RWPE1 (cell line): Measurements from ENCODE around the gene CERS6.

ENCODE experiments used
- CTCF ChIA-PET: fragments of 350-600 bp; sonication (Branson Sonifier 250); formaldehyde crosslinking; extraction: SDS; loops from one replicate; lab custom pipeline; 2021; lab: Yijun Ruan, JAX
- POLR2A ChIA-PET: fragments of 400-600 bp; formaldehyde crosslinking; extraction: SDS; loops from one replicate; lab custom pipeline; 2020; ENCODE audit warnings: antibody characterized with exemption; ENCODE audit not compliant: low non-redundant PET; lab: Yijun Ruan, JAX
- DNase-seq: peaks from one replicate; pipeline ENCODE4 v3.0.0; 2012; ENCODE audit warnings: low spot score
- H3K27ac ChIP-seq: fragments of 450-650 bp; 2 replicates; pipeline ENCODE4 v1.5.1; 2017
- CTCF ChIP-seq: fragments of 450-650 bp; conservative IDR thresholded peaks from 2 replicates; pipeline ENCODE4 v1.5.1; 2017; ENCODE audit warnings: low read depth, mild to moderate bottlenecking

Gene CERS6

GRCh38 chr2:168593713-168594112 is 137.6 kb downstream of the CERS6 start:
- POLR2A ChIA-PET = no interaction called here
- no peak for TF ChIP-seq CTCF

GRCh38 chr2:168594778-168595177 is 138.7 kb downstream of the CERS6 start:
- TF ChIP-seq CTCF = no peak
- no peak overlapping the region for H3K27ac ChIP-seq
- ChIA-PET POLR2A (no interaction called here), CTCF (no interaction called here)
- DNase-seq = no peak

More at GRCh38 chr2:168593713-168594112, 137.6 kb downstream of the CERS6 start:
- CTCF ChIA-PET = no interaction called here
- H3K27ac ChIP-seq = no peak overlapping the region
- DNase-seq = no peak

- POLR2A ChIA-PET = no interaction called here
- TF ChIP-seq CTCF = no peak
- DNase-seq = peak; percentile 38
- CTCF ChIA-PET = interaction anchor here (0.8 kb wide), 1 partner anchor 1163 kb away, joined by 3 read pairs; no protein-coding TSS in a partner anchor
- no peak overlapping the region for H3K27ac ChIP-seq
Measured at GRCh38 chr2:168596881-168597655, 141.0 kb downstream of the CERS6 start.

- H3K27ac ChIP-seq = no peak overlapping the region
- DNase-seq = no peak
- POLR2A ChIA-PET = no interaction called here
- TF ChIP-seq CTCF = no peak
- CTCF ChIA-PET = no interaction called here
Measured at GRCh38 chr2:168599738-168600137, 143.7 kb downstream of the CERS6 start.

- ChIA-PET POLR2A (no interaction called here), CTCF (no interaction called here)
- H3K27ac ChIP-seq = no peak overlapping the region
- TF ChIP-seq CTCF = no peak
- DNase-seq = no peak
Measured at GRCh38 chr2:168600949-168601348, 144.9 kb downstream of the CERS6 start.

GRCh38 chr2:168601741-168602140 is 145.7 kb downstream of the CERS6 start:
- no peak for TF ChIP-seq CTCF
- no peak for DNase-seq
- CTCF ChIA-PET = no interaction called here
- no peak overlapping the region for H3K27ac ChIP-seq
- POLR2A ChIA-PET = no interaction called here
